Fibroblast of the aortic adventitia (primary cell): ENCODE measurements around the gene KMT2D. TPM values are rescaled to one million over a fixed set of nuclear protein-coding genes. Genes with fewer than 3 reads are reported as not detected.

Experiments
- DNase-seq: peaks from one replicate; pipeline ENCODE4 v3.0.0-alpha.2; 2010; ENCODE audit warnings: low read depth
- H3K4me3 ChIP-seq: 2 replicates; pipeline ENCODE4 v1.5.1; 2011; ENCODE audit warnings: low read depth, mild to moderate bottlenecking, control low read depth, low read length, moderate library complexity
- total RNA-seq: library from RNA; depleted of rRNA; stranded (reverse); fragments of >200 nt; gene quantifications from 2 replicates; pipeline ENCODE4 v1.2.3, GENCODE V29; 2012; ENCODE audit warnings: low replicate concordance
- TF ChIP-seq, protein P1 (sequence below): IDR thresholded peaks from 2 replicates; pipeline ENCODE4 v1.5.1; 2011; ENCODE audit warnings: mild to moderate bottlenecking, low read length, control low read depth, inconsistent platforms; ENCODE audit not compliant: insufficient read depth

Gene KMT2D
- total RNA-seq, 1 donor: 23.8 TPM

DNA sequence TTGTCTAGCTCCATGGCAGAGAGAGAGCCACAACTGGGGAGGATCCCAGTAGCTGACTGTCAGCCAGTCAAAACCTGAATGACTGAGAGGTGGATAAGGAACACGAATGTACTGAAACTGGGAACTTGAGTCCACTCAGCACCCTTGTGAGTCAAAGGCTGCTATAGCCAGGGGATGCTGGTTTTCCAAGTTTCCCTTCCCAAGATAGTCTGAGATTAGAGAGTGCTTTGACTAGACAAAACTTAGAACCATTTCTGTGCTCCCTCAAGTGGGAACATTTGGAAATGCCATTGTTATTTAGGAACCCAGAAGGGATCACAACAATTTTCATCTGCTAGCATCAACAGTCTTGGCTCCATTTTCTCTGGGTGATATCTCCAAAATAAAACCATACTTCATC lies 46.0 kb downstream of the KMT2D start:
- TF ChIP-seq, protein P1, sequence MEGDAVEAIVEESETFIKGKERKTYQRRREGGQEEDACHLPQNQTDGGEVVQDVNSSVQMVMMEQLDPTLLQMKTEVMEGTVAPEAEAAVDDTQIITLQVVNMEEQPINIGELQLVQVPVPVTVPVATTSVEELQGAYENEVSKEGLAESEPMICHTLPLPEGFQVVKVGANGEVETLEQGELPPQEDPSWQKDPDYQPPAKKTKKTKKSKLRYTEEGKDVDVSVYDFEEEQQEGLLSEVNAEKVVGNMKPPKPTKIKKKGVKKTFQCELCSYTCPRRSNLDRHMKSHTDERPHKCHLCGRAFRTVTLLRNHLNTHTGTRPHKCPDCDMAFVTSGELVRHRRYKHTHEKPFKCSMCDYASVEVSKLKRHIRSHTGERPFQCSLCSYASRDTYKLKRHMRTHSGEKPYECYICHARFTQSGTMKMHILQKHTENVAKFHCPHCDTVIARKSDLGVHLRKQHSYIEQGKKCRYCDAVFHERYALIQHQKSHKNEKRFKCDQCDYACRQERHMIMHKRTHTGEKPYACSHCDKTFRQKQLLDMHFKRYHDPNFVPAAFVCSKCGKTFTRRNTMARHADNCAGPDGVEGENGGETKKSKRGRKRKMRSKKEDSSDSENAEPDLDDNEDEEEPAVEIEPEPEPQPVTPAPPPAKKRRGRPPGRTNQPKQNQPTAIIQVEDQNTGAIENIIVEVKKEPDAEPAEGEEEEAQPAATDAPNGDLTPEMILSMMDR: peak; percentile 63
- DNase-seq: peak; percentile 81
- no peak overlapping the region for H3K4me3 ChIP-seq

- TF ChIP-seq, protein P1: no peak
- H3K4me3 ChIP-seq: no peak overlapping the region
- DNase-seq: no peak
Observed at GRCh38 chr12:49013428-49013827, 47.2 kb downstream of the KMT2D start.

- TF ChIP-seq, protein P1: no peak
- DNase-seq: peak; percentile 70
Observed at GRCh38 chr12:49012739-49013138, 47.9 kb downstream of the KMT2D start.

More at GRCh38 chr12:49012739-49013138, 47.9 kb downstream of the KMT2D start:
- H3K4me3 ChIP-seq: no peak overlapping the region

Other genes with a start within 250 kb of the KMT2D start
- 16.1 and 27.7 TPM in 2 replicates for gene CACNB3, start 242.3 kb downstream of the KMT2D start, total RNA-seq
- 54.1 and 151 TPM in 2 replicates for gene DDX23, start 208.6 kb downstream of the KMT2D start, total RNA-seq
- 0.72 TPM in 1 of 2 replicates, not detected in the other for gene RND1, start 194.9 kb downstream of the KMT2D start, total RNA-seq
- 4.8 and 23.8 TPM in 2 replicates for gene FKBP11, start 135.3 kb downstream of the KMT2D start, total RNA-seq
- 39.7 and 65.3 TPM in 2 replicates for gene ARF3, start 103.3 kb downstream of the KMT2D start, total RNA-seq
- 0.18 and 0.98 TPM in 2 replicates for gene WNT10B, start 89.1 kb downstream of the KMT2D start, total RNA-seq
- gene WNT1, start 82.5 kb downstream of the KMT2D start, total RNA-seq: not detected in 2 replicates
- gene DDN, start 61.4 kb downstream of the KMT2D start, total RNA-seq: 0.08 and 0.09 TPM in 2 replicates
- gene PRKAG1, start 42.0 kb downstream of the KMT2D start, total RNA-seq: 52.4 and 95.9 TPM in 2 replicates
- 0.25 and 0.54 TPM in 2 replicates for gene RHEBL1, start 9.2 kb upstream of the KMT2D start, total RNA-seq
- 0.41 TPM in 1 of 2 replicates, not detected in the other for gene DHH, start 34.0 kb upstream of the KMT2D start, total RNA-seq
- gene LMBR1L, start 50.1 kb upstream of the KMT2D start, total RNA-seq: 20.2 and 57.3 TPM in 2 replicates
- 159 and 2,451 TPM in 2 replicates for gene TUBA1B, start 70.6 kb upstream of the KMT2D start, total RNA-seq
- gene TUBA1A, start 128.3 kb upstream of the KMT2D start, total RNA-seq: 320 and 961 TPM in 2 replicates
- gene TUBA1C, start 204.3 kb upstream of the KMT2D start, total RNA-seq: 54.7 and 839 TPM in 2 replicates
- 0.18 and 0.33 TPM in 2 replicates for gene PRPH, start 234.4 kb upstream of the KMT2D start, total RNA-seq